ENCODE results near the gene WDTC1. TPM values are rescaled to one million over a fixed set of nuclear protein-coding genes. Genes with fewer than 3 reads are reported as not detected.
"Not testable (repeated sequence)": the region's sequence is repeated elsewhere in the genome, so short reads cannot be mapped to it uniquely, and the experiment has no call there.

The WDTC1 gene
- total RNA-seq, 4 donors from 2014 or later, result 40.0 to 75.5 (median 49.9) TPM

- no peaks in the 10 kb centered on the region for H3K9me3 ChIP-seq
- WGBS, 2 donors (ENCODE audit: low coverage in 1 of 2), result 63% methylated on average over 1 of the region's 1 CpG; no CpG with 5 or more reads in 1 of the 2 donors
- no peaks in the 10 kb centered on the region for H3K4me1 ChIP-seq
- ATAC-seq, result no peak
- TF ChIP-seq CTCF (IDR thresholded peaks at IDR 0.05) (no peak), POLR2AphosphoS5 (IDR thresholded peaks at IDR 0.05) (no peak), POLR2A (IDR thresholded peaks at IDR 0.05) (no peak), EP300 (IDR thresholded peaks at IDR 0.05) (no peak)
- no peak overlapping the region for H3K27ac ChIP-seq
- H3K4me3 ChIP-seq, result no peak overlapping the region
- H3K27me3 ChIP-seq, result no peaks in the 10 kb centered on the region
- H3K36me3 ChIP-seq, result no peaks in the 10 kb centered on the region
These were observed 30.5 kb upstream of the WDTC1 start for GRCh38 chr1:27203946-27204345.

DNA sequence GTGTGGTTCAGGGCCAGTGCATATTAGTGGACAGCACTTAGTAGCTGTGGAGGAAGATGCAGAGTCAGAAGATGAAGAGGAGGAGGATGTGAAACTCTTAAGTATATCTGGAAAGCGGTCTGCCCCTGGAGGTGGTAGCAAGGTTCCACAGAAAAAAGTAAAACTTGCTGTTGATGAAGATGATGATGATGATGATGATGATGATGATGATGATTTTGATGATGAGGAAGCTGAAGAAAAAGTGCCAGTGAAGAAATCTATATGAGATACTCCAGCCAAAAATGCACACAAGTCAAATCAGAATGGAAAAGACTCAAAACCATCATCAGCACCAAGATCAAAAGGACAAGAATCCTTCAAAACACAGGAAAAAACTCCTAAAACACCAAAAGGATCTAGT, 27.2 kb upstream of the WDTC1 start:
- 60 to 67% methylated on average over 1 of the region's 1 CpG for WGBS, 2 donors (ENCODE audit: low coverage in 1 of 2)
- not testable (repeated sequence) for H3K9me3 ChIP-seq, H3K4me1 ChIP-seq, H3K4me3 ChIP-seq, H3K27ac ChIP-seq, H3K36me3 ChIP-seq, ATAC-seq, H3K27me3 ChIP-seq

DNA sequence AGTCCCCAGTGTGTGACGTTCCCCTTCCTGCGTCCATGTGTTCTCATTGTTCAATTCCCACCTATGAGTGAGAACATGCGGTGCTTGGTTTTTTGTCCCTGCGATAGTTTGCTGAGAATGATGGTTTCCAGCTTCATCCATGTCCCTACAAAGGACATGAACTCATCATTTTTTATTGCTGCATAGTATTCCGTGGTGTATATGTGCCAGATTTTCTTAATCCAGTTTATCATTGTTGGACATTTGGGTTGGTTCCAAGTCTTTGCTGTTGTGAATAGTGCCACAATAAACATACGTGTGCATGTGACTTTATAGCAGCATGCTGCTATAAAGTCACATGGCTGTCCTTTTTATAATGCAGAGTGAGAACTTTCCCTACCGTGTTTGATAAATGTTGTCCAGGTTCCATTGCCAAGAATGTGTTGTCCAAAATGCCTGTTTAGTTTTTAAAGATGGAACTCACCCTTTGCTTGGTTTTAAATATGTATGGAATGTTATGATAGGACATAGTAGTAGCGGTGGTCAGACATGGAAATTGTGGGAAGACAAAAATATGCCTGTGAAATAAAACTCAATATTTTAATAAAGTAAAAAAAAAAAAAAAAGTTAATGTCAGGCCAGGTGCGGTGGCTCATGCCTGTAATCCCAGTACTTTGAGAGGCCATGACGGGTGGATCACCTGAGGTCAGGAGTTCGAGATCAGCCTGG, 26.1 kb upstream of the WDTC1 start:
- ATAC-seq, H3K4me1 ChIP-seq, H3K27me3 ChIP-seq, H3K36me3 ChIP-seq, H3K27ac ChIP-seq, H3K4me3 ChIP-seq, H3K9me3 ChIP-seq: not testable (repeated sequence)
- 83 to 86% methylated on average over 7 to 10 of the region's 11 CpGs for WGBS, 2 donors (ENCODE audit: low coverage in 1 of 2)

GRCh38 chr1:27216466-27216865, 18.0 kb upstream of the WDTC1 start:
- no peaks in the 10 kb centered on the region for H3K4me1 ChIP-seq
- H3K4me3 ChIP-seq, result no peak overlapping the region
- no peaks in the 10 kb centered on the region for H3K27me3 ChIP-seq
- no peaks in the 10 kb centered on the region for H3K36me3 ChIP-seq
- ATAC-seq, result no peak
- TF ChIP-seq POLR2AphosphoS5 (IDR thresholded peaks at IDR 0.05) (no peak), CTCF (IDR thresholded peaks at IDR 0.05) (no peak), EP300 (IDR thresholded peaks at IDR 0.05) (no peak), POLR2A (IDR thresholded peaks at IDR 0.05) (no peak)
- H3K27ac ChIP-seq, result no peak overlapping the region
- WGBS, 2 donors (ENCODE audit: low coverage in 1 of 2), result 90 to 94% methylated on average over 2 to 6 of the region's 7 CpGs
- no peaks in the 10 kb centered on the region for H3K9me3 ChIP-seq

DNA sequence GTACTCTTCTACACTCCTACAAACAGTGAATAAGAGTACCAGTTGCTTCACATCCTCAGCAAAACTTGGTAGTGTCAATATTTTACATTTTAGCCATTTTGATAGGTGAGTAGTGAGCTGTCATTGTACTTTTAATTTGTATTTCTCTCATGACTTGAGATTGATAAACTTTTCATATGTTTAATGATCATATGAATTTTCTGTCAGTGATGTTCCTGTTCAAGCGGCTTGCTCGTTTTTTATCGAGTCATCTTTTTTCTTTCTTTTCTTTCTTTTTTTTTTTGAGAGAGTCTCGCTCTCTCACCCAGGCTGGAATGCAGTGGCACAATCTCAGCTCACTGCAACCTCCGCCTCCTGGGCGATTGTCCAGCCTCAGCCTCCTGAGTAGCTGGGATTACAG, 17.0 kb upstream of the WDTC1 start:
- Histone ChIP-seq H3K36me3 (no peaks in the 10 kb centered on the region), H3K27me3 (no peaks in the 10 kb centered on the region), H3K9me3 (no peaks in the 10 kb centered on the region), H3K4me1 (no peaks in the 10 kb centered on the region), H3K27ac (no peak overlapping the region), H3K4me3 (no peak overlapping the region)
- WGBS, 2 donors (ENCODE audit: low coverage in 1 of 2), result 77 to 89% methylated on average over 3 to 6 of the region's 6 CpGs
- ATAC-seq, result no peak
- TF ChIP-seq POLR2AphosphoS5 (IDR thresholded peaks at IDR 0.05) (no peak), CTCF (IDR thresholded peaks at IDR 0.05) (no peak), POLR2A (IDR thresholded peaks at IDR 0.05) (no peak), EP300 (IDR thresholded peaks at IDR 0.05) (no peak)

DNA sequence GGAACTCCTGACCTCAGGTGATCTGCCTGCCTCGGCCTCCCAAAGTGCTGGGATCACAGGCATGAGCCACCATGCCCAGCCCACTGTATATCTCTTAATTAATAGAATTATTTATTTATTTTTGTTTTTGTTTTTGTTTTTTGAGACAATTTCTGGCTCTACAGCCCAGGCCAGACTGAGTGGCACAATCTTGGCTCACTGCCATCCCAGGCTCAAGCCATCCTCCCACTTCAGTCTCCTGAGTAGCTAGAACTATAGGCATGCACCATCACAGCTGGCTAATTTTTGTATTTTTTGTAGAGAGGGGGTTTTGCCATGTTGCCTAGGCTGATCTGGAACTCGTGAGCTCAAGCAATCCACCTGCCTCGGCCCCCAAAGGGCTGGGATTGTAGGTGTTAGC, 15.7 kb upstream of the WDTC1 start:
- ATAC-seq, result no peak

More for the DNA sequence above, 15.7 kb upstream of the WDTC1 start:
- no peaks in the 10 kb centered on the region for H3K27me3 ChIP-seq
- H3K4me1 ChIP-seq, result no peaks in the 10 kb centered on the region
- TF ChIP-seq POLR2AphosphoS5 (IDR thresholded peaks at IDR 0.05) (no peak), EP300 (IDR thresholded peaks at IDR 0.05) (no peak)
- WGBS, 2 donors (ENCODE audit: low coverage in 1 of 2), result 84 to 90% methylated on average over 2 to 3 of the region's 3 CpGs
- H3K36me3 ChIP-seq, result no peaks in the 10 kb centered on the region
- H3K9me3 ChIP-seq, result no peaks in the 10 kb centered on the region
- no peak overlapping the region for H3K4me3 ChIP-seq
- no peak overlapping the region for H3K27ac ChIP-seq

All from gastroesophageal sphincter (tissue), 4 donors.